H1 (cell line): ENCODE measurements around the gene MDH1B. TPM values are rescaled to one million over a fixed set of nuclear protein-coding genes. Genes with fewer than 3 reads are reported as not detected.

ENCODE experiments used
- CTCF ChIA-PET: fragments of 300-600 bp; sonication (Branson Sonifier 250); formaldehyde crosslinking; loops from one replicate; lab custom pipeline; 2021; ENCODE audit not compliant: partially characterized antibody; lab: Charles Lee
- POLR2A ChIA-PET: fragments of 300-600 bp; sonication (Branson Sonifier 250); formaldehyde crosslinking; loops from one replicate; lab custom pipeline; 2021; ENCODE audit warnings: inconsistent platforms; ENCODE audit not compliant: partially characterized antibody; lab: Charles Lee
- DNase-seq, 2 experiments: peaks; one replicate each; pipeline versions ENCODE4 v3.0.0 to v3.0.0-alpha.2; 2010 to 2022; ENCODE audit warnings: low spot score in 2 of 2, low read depth in 1 of 2, mixed read lengths in 1 of 2
- FAIRE-seq: peaks from 2 replicates; lab custom pipeline; 2011; peaks lifted over from hg19 to GRCh38; lab: Jason Lieb, UNC
- H2AFZ ChIP-seq: 2 replicates; pipeline ENCODE4 v1.8.1; 2012; ENCODE audit warnings: low read length, inconsistent platforms
- H2AK5ac ChIP-seq: 2 replicates; pipeline ENCODE4 v1.6.1; 2013; ENCODE audit warnings: low read depth, low read length
- H2BK120ac ChIP-seq: replicated peaks from 2 replicates; pipeline ENCODE3; 2013; ENCODE audit warnings: low read depth, low read length, inconsistent platforms
- H2BK12ac ChIP-seq: 2 replicates; pipeline ENCODE4 v1.6.1; 2013; ENCODE audit warnings: low read depth, low read length
- H2BK15ac ChIP-seq: 2 replicates; pipeline ENCODE4 v1.6.1; 2013; ENCODE audit warnings: low read length
- H2BK20ac ChIP-seq: 2 replicates; pipeline ENCODE4 v1.6.1; 2013; ENCODE audit warnings: low read length
- H2BK5ac ChIP-seq: 2 replicates; pipeline ENCODE4 v1.6.1; 2013; ENCODE audit warnings: low read depth, low read length
- H3K14ac ChIP-seq: 2 replicates; pipeline ENCODE4 v1.6.1; 2013; ENCODE audit warnings: inconsistent platforms; ENCODE audit not compliant: insufficient read length
- H3K18ac ChIP-seq: 2 replicates; pipeline ENCODE4 v1.6.1; 2013; ENCODE audit warnings: low read length; ENCODE audit errors: extremely low read depth
- H3K23ac ChIP-seq: 2 replicates; pipeline ENCODE4 v1.6.1; 2013; ENCODE audit warnings: inconsistent platforms; ENCODE audit not compliant: insufficient read length
- H3K23me2 ChIP-seq: 2 replicates; pipeline ENCODE4 v1.6.1; 2013; ENCODE audit warnings: low read depth, low read length
- H3K27ac ChIP-seq: 2 replicates; pipeline ENCODE4 v1.6.1; 2011; ENCODE audit warnings: low read depth, low read length, inconsistent platforms
- H3K27me3 ChIP-seq, 4 experiments: replicated peaks in 1 of 4; 1 replicate in 1 of 4; 2 replicates in 3 of 4; pipeline versions ENCODE4 v1.6.1 to v1.8.1; 2011 to 2013; ENCODE audit warnings: low read length in 3 of 4, mild to moderate bottlenecking in 3 of 4, inconsistent platforms in 2 of 4, mixed read lengths in 2 of 4, moderate library complexity in 1 of 4; ENCODE audit not compliant: control insufficient read depth in 3 of 4, insufficient read depth in 3 of 4; ENCODE audit errors: extremely low read depth in 1 of 4
- H3K36me3 ChIP-seq, 4 experiments: 2 replicates each; pipeline versions ENCODE4 v1.6.1 to v1.8.1; 2011 to 2013; ENCODE audit warnings: mild to moderate bottlenecking in 4 of 4, low read length in 3 of 4, moderate library complexity in 2 of 4, control low read depth in 1 of 4, inconsistent platforms in 1 of 4; ENCODE audit not compliant: insufficient read depth in 4 of 4, control insufficient read depth in 2 of 4
- H3K4ac ChIP-seq: replicated peaks from 2 replicates; pipeline ENCODE3; 2013; ENCODE audit warnings: low read length, low read depth, mixed read lengths, inconsistent platforms; ENCODE audit not compliant: insufficient read length
- H3K4me1 ChIP-seq, 4 experiments: replicated peaks in 1 of 4; 1 replicate in 1 of 4; 2 replicates in 3 of 4; pipeline versions ENCODE4 v1.6.1 to v1.8.1; 2011 to 2013; ENCODE audit warnings: low read length in 3 of 4, inconsistent platforms in 2 of 4, mixed read lengths in 1 of 4; ENCODE audit not compliant: insufficient read depth in 4 of 4, control insufficient read depth in 3 of 4
- H3K4me2 ChIP-seq, 2 experiments: 2 replicates each; pipeline versions ENCODE4 v1.6.1 to v1.8.1; 2011 to 2013; ENCODE audit warnings: low read depth in 2 of 2, low read length in 2 of 2, control low read depth in 1 of 2, inconsistent platforms in 1 of 2, mild to moderate bottlenecking in 1 of 2; ENCODE audit not compliant: insufficient read depth in 1 of 2
- H3K4me3 ChIP-seq, 4 experiments: fragments of 200-600, 300-600 bp in 1 of 4; sonication (generic), shearing (Covaris generic), sonication (Bioruptor Twin) in 1 of 4; 2 replicates each; pipeline versions ENCODE4 v1.5.1 to v1.8.1; 2011 to 2016; ENCODE audit warnings: low read length in 4 of 4, low read depth in 3 of 4, control low read depth in 2 of 4, inconsistent platforms in 2 of 4, mild to moderate bottlenecking in 2 of 4, mixed read lengths in 1 of 4, moderate library complexity in 1 of 4; ENCODE audit not compliant: insufficient read depth in 2 of 4; ENCODE audit errors: extremely low read depth in 1 of 4
- H3K56ac ChIP-seq: replicated peaks from 2 replicates; pipeline ENCODE3; 2013; ENCODE audit warnings: low read depth, mild to moderate bottlenecking, mixed read lengths, low read length, inconsistent platforms; ENCODE audit not compliant: insufficient read length
- H3K79me1 ChIP-seq: 2 replicates; pipeline ENCODE4 v1.6.1; 2013; ENCODE audit warnings: low read depth, low read length, control low read depth
- H3K79me2 ChIP-seq, 2 experiments: 2 replicates each; pipeline versions ENCODE4 v1.6.1 to v1.8.1; 2012 to 2013; ENCODE audit warnings: low read length in 2 of 2, mild to moderate bottlenecking in 2 of 2, inconsistent platforms in 1 of 2; ENCODE audit not compliant: insufficient read depth in 2 of 2, control insufficient read depth in 1 of 2
- H3K9ac ChIP-seq, 4 experiments: replicated peaks in 1 of 4; 1 replicate in 1 of 4; 2 replicates in 3 of 4; pipeline versions ENCODE4 v1.6.1 to v1.8.1; 2011 to 2013; ENCODE audit warnings: low read depth in 3 of 4, low read length in 3 of 4, control low read depth in 2 of 4, mild to moderate bottlenecking in 2 of 4, moderate library complexity in 2 of 4, inconsistent platforms in 1 of 4; ENCODE audit errors: extremely low read depth in 1 of 4
- H3K9me3 ChIP-seq, 2 experiments: 2 replicates each; pipeline versions ENCODE4 v1.6.1 to v1.8.1; 2012 to 2013; ENCODE audit warnings: mild to moderate bottlenecking in 2 of 2, moderate library complexity in 2 of 2, control low read depth in 1 of 2, inconsistent platforms in 1 of 2, low read depth in 1 of 2, low read length in 1 of 2, mixed read lengths in 1 of 2; ENCODE audit not compliant: insufficient read depth in 2 of 2
- H4K20me1 ChIP-seq, 2 experiments: replicated peaks in 1 of 2; 2 replicates each; pipeline versions ENCODE3 to v1.8.1; 2011 to 2013; ENCODE audit warnings: inconsistent platforms in 2 of 2, low read length in 2 of 2, mild to moderate bottlenecking in 1 of 2; ENCODE audit not compliant: insufficient read depth in 2 of 2, control insufficient read depth in 1 of 2
- H4K5ac ChIP-seq: 2 replicates; pipeline ENCODE4 v1.6.1; 2013; ENCODE audit warnings: low read length, low read depth, mixed read lengths, inconsistent platforms; ENCODE audit not compliant: insufficient read length
- H4K8ac ChIP-seq: 2 replicates; pipeline ENCODE4 v1.8.0; 2013; ENCODE audit warnings: mild to moderate bottlenecking, moderate library complexity, low read length, inconsistent platforms; ENCODE audit not compliant: insufficient read depth; ENCODE audit errors: extremely low read depth
- H4K91ac ChIP-seq: replicated peaks from 2 replicates; pipeline ENCODE3; 2013; ENCODE audit warnings: low read length, mixed read lengths, inconsistent platforms; ENCODE audit not compliant: insufficient read length
- MAFK ChIP-seq: IDR thresholded peaks from 2 replicates; pipeline ENCODE4 v1.6.1; 2012; ENCODE audit warnings: low read depth, mild to moderate bottlenecking, improper control_type of control experiment, low read length
- RAD21 ChIP-seq, 2 experiments: IDR thresholded peaks in 1 of 2; conservative IDR thresholded peaks in 1 of 2; 2 replicates each; pipeline ENCODE4 v1.6.1; 2011; ENCODE audit warnings: low read depth in 2 of 2, low read length in 2 of 2, improper control_type of control experiment in 1 of 2, inconsistent platforms in 1 of 2, mild to moderate bottlenecking in 1 of 2, moderate library complexity in 1 of 2
- WGBS, 2 experiments: shearing (Covaris generic) in 1 of 2; methylation state at CpG; one replicate each; pipeline versions ENCODE4 v1.1.6 to v1.1.7; 2013 to 2015; ENCODE audit warnings: low lambda C conversion rate in 2 of 2, mixed read lengths in 2 of 2, inconsistent platforms in 1 of 2, low coverage in 1 of 2, missing lambda C conversion rate in 1 of 2; ENCODE audit not compliant: insufficient replicate concordance in 2 of 2, insufficient coverage in 1 of 2, insufficient read length in 1 of 2; ENCODE audit errors: extremely low coverage in 1 of 2, missing lambda C conversion rate in 1 of 2; 5-methylcytosine and 5-hydroxymethylcytosine counted together
- polyA plus RNA-seq, 7 experiments: library from polyadenylated mRNA; depleted of rRNA in 3 of 7; stranded (reverse) in 5 of 7; unstranded in 2 of 7; fragments of >200 nt in 5 of 7; fragments of 200-250 nt in 2 of 7; gene quantifications; 1 replicate in 5 of 7; 2 replicates in 1 of 7; 4 replicates in 1 of 7; pipeline versions ENCODE4 v1.2.1 to v1.2.3, GENCODE V29; 2011 to 2013; ENCODE audit warnings: missing spikeins in 2 of 7, mixed read lengths in 2 of 7
- total RNA-seq: library from RNA; stranded (reverse); fragmentation: NEBNext Ultra II Directional; extraction: Animal tissue kit (Norgen Biotek cat#: 25700); gene quantifications from 2 replicates; pipeline ENCODE4 v1.2.1, GENCODE V29; 2021

Gene MDH1B
- total and polyA plus RNA-seq, 2 of the 8 experiments (the other 6 are each of a cell fraction or from before 2014, with no cell fraction given), result 1.5 to 2.1 TPM

- H4K8ac ChIP-seq, result no peak overlapping the region
- FAIRE-seq (no peak), DNase-seq (no peak)
- no peak overlapping the region for H2BK12ac ChIP-seq
- H2BK5ac ChIP-seq, result no peak overlapping the region
- no peaks in the 10 kb centered on the region for H3K79me2 ChIP-seq
- TF ChIP-seq RAD21 (IDR thresholded peaks at IDR 0.05 in 1 of 2, conservative IDR thresholded peaks at IDR 0.05 in 1 of 2; ENCODE audit: low read depth in 2 of 2, low read length in 2 of 2), result no peak
- peak; percentile 42; the same call in 1 of the 2 replicates for TF ChIP-seq MAFK
- H3K9me3 ChIP-seq, result peaks cover 0 to 7% of the 10 kb centered on the region in 2 experiments; a peak in 1 of 4 replicates
- H2AK5ac ChIP-seq, result no peak overlapping the region
- H3K23me2 ChIP-seq, result no peaks in the 10 kb centered on the region
- WGBS, 2 experiments, result 83% methylated on average over 1 of the region's 1 CpG; no CpG with 5 or more reads in 1 of the 2 experiments
- no peak overlapping the region for H3K23ac ChIP-seq
- H3K36me3 ChIP-seq, result no peaks in the 10 kb centered on the region
- H3K9ac ChIP-seq, result no peak overlapping the region
- H3K4me2 ChIP-seq, result no peak overlapping the region
- H4K5ac ChIP-seq, result no peak overlapping the region
- H3K18ac ChIP-seq, result no peak overlapping the region
- H3K4me3 ChIP-seq, result no peak overlapping the region
- H3K56ac ChIP-seq, result no peak overlapping the region
- H4K20me1 ChIP-seq, result no peaks in the 10 kb centered on the region
- H3K79me1 ChIP-seq, result no peaks in the 10 kb centered on the region
- H3K14ac ChIP-seq, result no peak overlapping the region
- CTCF ChIA-PET, result no interaction called here
- no peaks in the 10 kb centered on the region for H3K27me3 ChIP-seq
- no peak overlapping the region for H2BK15ac ChIP-seq
- no peaks in the 10 kb centered on the region for H3K4me1 ChIP-seq
- H2BK20ac ChIP-seq, result no peak overlapping the region
- H2BK120ac ChIP-seq, result no peak overlapping the region
- H3K4ac ChIP-seq, result no peak overlapping the region
- no peak overlapping the region for H3K27ac ChIP-seq
- H4K91ac ChIP-seq, result no peak overlapping the region
- H2AFZ ChIP-seq, result no peak overlapping the region
- POLR2A ChIA-PET, result no interaction called here
Measured at GRCh38 chr2:206723288-206723687, 41.8 kb downstream of the MDH1B start.
